Motor neuron (in vitro differentiated cells): Measurements from ENCODE around the gene ASAP3. TPM values are rescaled to one million over a fixed set of nuclear protein-coding genes. Genes with fewer than 3 reads are reported as not detected.
A peak's percentile ranks its signal among the peaks of the same experiment; 100 is the strongest.
"Not testable (repeated sequence)": the region's sequence is repeated elsewhere in the genome, so short reads cannot be mapped to it uniquely, and the experiment has no call there.

Source experiments
- ATAC-seq, 8 experiments: fragments of 200-7000 bp; cut with Tn5 transposase; replicated peaks in 6 of 8; 2 replicates each; pipeline ENCODE4 v1.8.0; 2021; ENCODE audit warnings: mild to moderate bottlenecking in 8 of 8, moderate library complexity in 8 of 8
- H3K27ac ChIP-seq, 2 donors: fragments of 250-450 bp; sonication (Bioruptor Pico); 2 replicates each; pipeline ENCODE4 v1.9.0; 2021; ENCODE audit warnings: antibody characterized with exemption in 2 of 2, mild to moderate bottlenecking in 2 of 2, moderate library complexity in 1 of 2
- H3K4me1 ChIP-seq, 2 donors: fragments of 250-450 bp; sonication (Bioruptor Pico); replicated peaks in 1 of 2; 2 replicates each; pipeline ENCODE4 v1.6.1; 2021; ENCODE audit warnings: antibody characterized with exemption in 2 of 2, mild to moderate bottlenecking in 2 of 2, moderate library complexity in 1 of 2
- H3K4me3 ChIP-seq, 5 donors: fragments of 250-450 bp; sonication (Bioruptor Pico); 2 replicates each; pipeline ENCODE4 v1.9.0; 2021; ENCODE audit warnings: antibody characterized with exemption in 5 of 5, mild to moderate bottlenecking in 5 of 5, moderate library complexity in 4 of 5
- WGBS, 10 experiments: fragments of 450-650 bp; shearing (Covaris generic); methylation state at CpG; one replicate each; pipeline ENCODE4 v1.0.0; 2022; 5-methylcytosine and 5-hydroxymethylcytosine counted together
- in situ Hi-C, 9 experiments: fragments of 400-800 bp; cut with MboI; loops; one replicate each; pipeline ENCODE4 v1.15.0; 2021; ENCODE audit warnings: low sequenced_read_pairs in 9 of 9, low pct_unique_long_range_greater_than_20kb in 2 of 9; ENCODE audit not compliant: unreplicated experiment in 9 of 9
- total RNA-seq, 8 experiments: library from RNA; unstranded; fragments of 300-600 nt; gene quantifications; 2 replicates each; pipeline versions ENCODE4 v1.2.3 to v1.2.4, GENCODE V29; 2022

Gene ASAP3
- total RNA-seq, 8 experiments from 2014 or later: 29.0 to 96.6 (median 39.1) TPM

DNA sequence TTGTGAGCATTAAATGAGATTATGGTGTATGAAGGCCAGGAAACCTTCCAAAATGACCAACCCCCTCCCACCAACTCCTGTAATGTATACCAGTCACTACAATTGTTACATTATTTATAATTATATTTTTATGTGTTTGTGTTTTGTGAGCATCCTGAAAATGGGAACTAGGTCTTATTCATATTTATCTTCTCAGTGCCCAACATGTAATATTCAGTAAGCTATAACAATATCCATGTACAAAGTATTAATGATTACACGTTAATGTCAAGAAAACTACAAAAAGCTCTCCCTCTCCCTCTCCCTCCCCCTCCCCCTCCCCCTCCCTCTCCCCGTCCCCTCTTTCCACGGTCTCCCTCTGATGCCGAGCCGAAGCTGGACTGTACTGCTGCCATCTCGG is 19.0 kb upstream of the ASAP3 start:
- no peak for ATAC-seq
- Histone ChIP-seq H3K27ac (no peak overlapping the region), H3K4me1 (peaks cover 0 to 3% of the 10 kb centered on the region in 2 donors), H3K4me3 (no peak overlapping the region)
- 100% methylated on average over 1 of the region's 6 CpGs; no CpG with 5 or more reads in 9 of the 10 experiments for WGBS, 10 experiments
- in situ Hi-C loops: no loop called here

DNA sequence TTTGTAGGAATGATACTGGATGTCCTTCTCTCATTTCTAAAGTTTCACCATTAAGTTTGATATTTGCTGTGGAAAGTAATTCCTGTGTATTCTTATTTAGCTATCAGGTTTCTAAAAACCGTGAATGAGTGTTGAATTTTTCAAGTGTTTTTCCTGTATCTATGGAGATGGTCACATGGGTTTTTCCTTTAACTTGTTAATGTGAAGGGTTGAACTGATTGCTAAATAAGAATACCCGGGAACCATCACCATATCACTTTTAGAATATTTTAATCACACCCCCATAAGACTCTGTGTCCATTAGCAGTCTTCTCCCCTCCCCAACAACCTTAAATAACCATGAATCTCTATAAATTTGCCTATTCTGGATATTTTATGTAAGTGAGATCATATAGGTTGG is 16.5 kb upstream of the ASAP3 start:
- no peak overlapping the region for H3K27ac ChIP-seq
- in situ Hi-C loops: no loop called here
- ATAC-seq: peak in 4 of 8 experiments; percentile 20 to 83 (median 72)
- peaks cover 0 to 3% of the 10 kb centered on the region in 2 donors for H3K4me1 ChIP-seq
- WGBS, 10 experiments: 0 to 39% (median 16%) methylated on average over 1 to 2 of the region's 2 CpGs; no CpG with 5 or more reads in 1 of the 10 experiments
- no peak overlapping the region for H3K4me3 ChIP-seq

DNA sequence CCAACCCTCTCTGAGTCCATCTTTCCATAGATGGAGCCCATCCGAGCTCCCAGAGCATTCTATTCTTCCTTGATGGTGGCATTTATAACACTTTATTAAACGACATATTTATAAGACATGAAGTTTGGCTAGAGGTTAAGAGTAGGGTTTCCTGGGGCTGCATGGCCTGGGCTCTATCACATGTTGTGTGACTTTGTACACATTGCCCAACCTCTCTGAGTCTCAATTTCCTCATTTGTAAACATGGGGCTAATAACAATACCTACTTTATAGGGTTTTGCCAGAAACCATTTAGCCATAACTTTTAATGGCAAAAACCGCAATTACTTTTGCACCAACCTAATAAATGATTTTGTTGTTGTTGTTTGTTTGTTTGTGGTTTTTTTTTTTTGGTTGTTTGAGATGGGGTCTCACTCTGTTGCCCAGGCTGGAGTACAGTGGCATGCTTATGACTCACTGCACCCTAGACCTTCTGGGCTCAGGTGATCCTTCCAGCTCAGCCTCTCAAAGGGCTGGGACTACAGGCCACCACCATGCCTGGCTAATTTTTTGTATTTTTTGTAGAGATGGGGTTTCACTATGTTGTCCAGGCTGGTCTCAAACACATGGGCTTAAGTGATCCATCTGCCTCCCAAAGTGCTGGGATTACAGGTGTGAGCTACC is 13.9 kb upstream of the ASAP3 start:
- Histone ChIP-seq H3K4me1 (no peaks in the 10 kb centered on the region), H3K27ac (no peak overlapping the region), H3K4me3 (no peak overlapping the region)
- WGBS, 10 experiments: 25 to 100% (median 91%) methylated on average over 1 to 3 of the region's 3 CpGs
- in situ Hi-C loops: no loop called here
- ATAC-seq: no peak

DNA sequence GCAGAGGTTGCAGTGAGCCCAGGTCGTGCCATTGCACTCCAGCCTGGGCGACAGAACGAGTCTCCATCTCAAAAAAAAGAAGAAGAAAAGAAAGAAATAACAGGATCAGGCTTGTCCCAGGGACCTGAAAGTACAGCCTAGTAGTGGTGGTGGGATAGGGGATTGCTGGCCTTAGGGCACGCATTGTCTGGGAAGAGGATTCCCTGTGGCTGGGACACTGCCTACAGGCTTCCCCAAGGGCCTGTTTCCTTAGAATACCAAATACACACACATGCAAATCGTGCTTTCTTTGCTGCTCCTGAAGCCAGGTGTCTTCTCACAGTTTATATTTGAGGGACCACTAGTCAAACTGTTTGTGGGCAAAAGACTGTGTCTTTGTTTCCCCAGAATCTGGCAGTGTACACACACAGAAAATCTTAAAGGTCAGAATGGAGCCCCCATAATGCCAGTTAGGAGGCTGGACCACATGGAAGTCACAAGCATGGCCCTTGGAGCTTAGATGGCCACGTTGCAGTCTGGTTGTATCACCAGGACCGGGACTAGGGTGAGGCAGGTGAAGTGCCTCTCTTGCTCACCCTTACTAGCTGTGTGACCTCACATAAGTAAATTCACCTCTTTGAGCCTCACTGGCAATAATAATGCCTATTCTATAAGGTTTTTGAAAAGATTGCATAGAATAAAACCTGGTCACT is 12.7 kb upstream of the ASAP3 start:
- ATAC-seq: peak in 6 of 8 experiments; percentile 18 to 35 (median 28)
- 20 to 100% (median 68%) methylated on average over 1 to 7 of the region's 7 CpGs; no CpG with 5 or more reads in 4 of the 10 experiments for WGBS, 10 experiments

DNA sequence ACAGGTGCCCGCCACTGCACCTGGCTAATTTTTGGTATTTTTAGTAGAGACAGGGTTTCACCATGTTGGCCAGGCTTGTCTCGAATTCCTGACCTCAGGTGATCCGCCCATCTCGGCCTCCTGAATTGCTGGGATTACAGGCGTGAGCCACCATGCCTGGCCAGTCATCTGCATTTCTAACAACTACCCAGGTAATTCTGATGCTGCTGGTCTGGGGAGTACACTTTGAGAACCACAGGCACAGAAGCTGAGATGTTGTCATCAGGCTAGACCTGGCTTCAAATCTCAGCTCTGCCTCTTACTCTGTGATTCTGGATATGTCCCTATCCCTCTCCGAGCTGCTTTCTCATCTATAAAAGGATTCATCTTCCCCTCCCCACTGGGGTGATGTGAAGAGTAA is 10.9 kb upstream of the ASAP3 start:
- ATAC-seq, H3K4me1 ChIP-seq, H3K27ac ChIP-seq, in situ Hi-C loops, H3K4me3 ChIP-seq: not testable (repeated sequence)
- whole genome bisulfite sequencing, 10 experiments: 50 to 100% (median 78%) methylated on average over 1 to 6 of the region's 6 CpGs; no CpG with 5 or more reads in 3 of the 10 experiments

More for the DNA sequence above, 12.7 kb upstream of the ASAP3 start:
- in situ Hi-C loops: no loop called here
- Histone ChIP-seq H3K27ac (no peak overlapping the region), H3K4me3 (no peak overlapping the region), H3K4me1 (no peaks in the 10 kb centered on the region)

DNA sequence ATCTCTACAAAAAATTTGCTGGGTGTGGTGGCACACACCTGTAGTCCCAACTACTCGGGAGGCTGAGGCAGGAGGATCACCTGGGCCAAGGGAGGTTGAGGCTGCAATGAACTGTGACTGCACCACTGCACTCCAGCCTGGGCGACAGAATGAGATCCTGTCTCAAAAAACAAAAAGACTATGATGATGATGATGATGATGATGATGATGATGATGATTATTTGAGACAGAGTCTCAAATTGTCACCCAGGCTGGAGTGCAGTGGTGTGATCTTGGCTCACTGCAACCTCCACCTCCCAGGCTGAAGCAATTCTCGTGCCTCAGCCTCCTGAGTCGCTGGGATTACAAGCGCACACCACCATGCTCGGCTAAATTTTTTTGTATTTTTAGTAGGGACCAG is 8.8 kb upstream of the ASAP3 start:
- H3K27ac ChIP-seq, H3K4me3 ChIP-seq, in situ Hi-C loops: not testable (repeated sequence)

DNA sequence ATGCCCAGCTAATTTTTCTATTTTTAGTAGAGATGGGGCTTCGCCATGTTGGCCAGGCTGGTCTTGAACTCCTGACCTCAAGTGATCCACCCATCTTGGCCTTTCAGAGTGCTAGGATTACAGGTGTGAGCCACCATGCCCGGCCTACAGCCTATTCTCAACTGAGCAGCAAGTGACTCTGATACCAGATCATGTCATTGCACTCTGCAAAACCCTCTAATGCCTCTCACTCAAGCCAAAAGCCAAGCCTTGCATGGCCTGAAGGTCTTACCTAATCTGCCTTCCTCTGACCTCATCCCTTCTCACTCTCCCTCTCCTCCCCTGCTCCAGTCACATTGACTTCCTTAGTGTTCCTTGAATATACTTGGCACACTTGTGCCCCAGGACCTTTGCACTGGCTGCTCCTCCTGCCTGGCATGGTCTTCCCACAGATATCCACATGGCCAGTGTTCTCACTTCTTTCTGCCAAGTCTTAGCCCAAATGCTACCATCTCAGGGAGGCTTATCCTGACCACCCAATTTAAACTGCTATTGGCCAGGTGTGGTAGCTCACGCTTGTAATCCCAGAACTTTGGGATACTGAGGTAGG is 8.2 kb upstream of the ASAP3 start:
- WGBS, 10 experiments: 90 to 100% (median 100%) methylated on average over 1 to 3 of the region's 3 CpGs; no CpG with 5 or more reads in 3 of the 10 experiments
- in situ Hi-C loops: no loop called here
- Histone ChIP-seq H3K4me1 (peaks cover 8 to 14% of the 10 kb centered on the region in 2 donors), H3K4me3 (no peak overlapping the region), H3K27ac (no peak overlapping the region)
- no peak for ATAC-seq

More for the DNA sequence above, 8.8 kb upstream of the ASAP3 start:
- ATAC-seq: not testable (repeated sequence)
- WGBS, 10 experiments: 33 to 100% (median 86%) methylated on average over 1 to 6 of the region's 6 CpGs; no CpG with 5 or more reads in 3 of the 10 experiments
- peaks cover 8 to 14% of the 10 kb centered on the region in 2 donors for H3K4me1 ChIP-seq

DNA sequence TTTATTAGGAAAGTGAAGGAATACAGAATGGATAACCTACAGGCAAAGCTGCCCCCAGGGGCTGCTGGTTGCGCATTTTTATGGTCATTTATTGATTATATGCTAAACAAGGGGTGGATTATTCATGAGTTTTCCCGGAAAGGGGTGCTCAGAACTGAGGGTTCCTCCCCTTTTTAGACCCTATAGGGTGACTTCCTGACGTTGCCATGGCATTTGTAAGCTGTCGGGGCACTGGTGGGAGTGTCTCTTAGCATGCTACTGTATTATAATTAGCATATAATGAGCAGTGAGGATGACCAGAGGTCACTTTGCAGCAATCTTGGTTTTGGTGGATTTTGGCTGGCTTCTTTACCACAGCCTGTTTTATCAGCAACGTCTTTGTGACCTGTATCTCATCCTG is 5.9 kb upstream of the ASAP3 start:
- in situ Hi-C loops: no loop called here
- WGBS, 10 experiments: 0 to 94% (median 25%) methylated on average over 1 to 5 of the region's 5 CpGs; no CpG with 5 or more reads in 2 of the 10 experiments
- Histone ChIP-seq H3K27ac (peak overlapping the region in 1 of 2 donors; percentile 8), H3K4me1 (peaks cover 8 to 14% of the 10 kb centered on the region in 2 donors), H3K4me3 (no peak overlapping the region)
- peak in 7 of 8 experiments; percentile 10 to 91 (median 74) for ATAC-seq

DNA sequence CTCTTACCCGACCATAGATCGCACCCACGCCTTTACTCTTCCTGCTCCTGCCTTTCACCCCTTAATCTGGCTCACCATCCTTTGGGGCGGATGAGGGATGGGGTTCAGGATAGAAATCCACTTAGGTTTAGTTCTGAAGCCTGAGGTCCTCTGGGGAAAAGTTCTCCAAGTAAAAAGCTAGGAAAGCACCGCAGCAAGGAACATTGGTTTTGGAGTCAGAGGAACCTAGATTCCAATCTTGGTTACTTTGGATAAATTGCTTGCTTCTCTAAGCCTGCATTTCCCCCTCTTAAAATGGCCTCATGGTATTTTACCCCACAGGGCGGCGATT is 988 bp upstream of the ASAP3 start:
- ATAC-seq: no peak
- Histone ChIP-seq H3K4me3 (peak overlapping the region in 4 of 5 donors; percentile 76 to 93 (median 85)), H3K4me1 (peaks cover 23 to 36% of the 10 kb centered on the region in 2 donors), H3K27ac (no peak overlapping the region)
- WGBS, 10 experiments: 72 to 97% (median 89%) methylated on average over 2 to 7 of the region's 7 CpGs; no CpG with 5 or more reads in 2 of the 10 experiments
- in situ Hi-C loops: no loop called here

DNA sequence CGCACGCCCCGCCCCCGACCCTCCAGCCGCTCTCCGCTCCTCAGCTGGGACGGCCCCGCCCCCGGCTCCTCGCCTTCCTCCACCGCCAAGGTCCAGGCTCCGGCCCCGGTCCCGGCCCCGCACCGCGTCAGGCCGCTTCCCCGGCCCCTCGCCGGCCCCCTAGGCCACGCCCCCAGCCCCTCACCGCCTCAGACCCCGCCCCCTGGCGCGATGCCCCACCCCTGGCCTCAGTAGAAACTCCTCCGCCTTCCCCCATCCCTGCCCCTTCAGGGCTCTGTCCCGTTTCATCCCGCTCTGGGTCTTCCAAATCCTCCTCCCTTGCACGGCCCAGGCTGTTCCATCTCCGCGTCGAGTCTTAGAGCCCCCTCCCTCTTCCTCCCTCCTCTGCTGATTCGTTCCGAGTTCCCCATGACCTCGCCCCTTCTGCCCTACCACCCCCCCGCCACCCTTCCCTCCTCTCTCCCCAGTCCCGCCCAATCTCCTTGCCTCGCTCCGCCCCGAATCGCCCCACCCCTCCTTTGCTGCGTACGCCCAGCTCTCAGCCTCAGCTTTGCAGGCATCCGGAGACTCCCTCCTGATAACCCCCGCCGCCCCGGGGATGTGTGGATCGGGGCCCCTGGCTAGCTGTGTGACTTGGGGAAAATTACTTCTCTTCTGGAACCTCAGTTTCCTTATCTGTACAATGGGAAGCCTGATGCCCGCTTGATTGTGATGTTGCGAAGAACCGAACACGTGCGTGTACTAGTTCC is 448 bp upstream of the ASAP3 start:
- H3K4me1 ChIP-seq: peaks cover 23 to 36% of the 10 kb centered on the region in 2 donors
- ATAC-seq: peak; percentile 83 to 91 (median 89)
- H3K4me3 ChIP-seq: peak overlapping the region; percentile 76 to 98 (median 87)
- in situ Hi-C loops: no loop called here
- 20 to 50% methylated on average over 1 to 2 of the region's 54 CpGs; no CpG with 5 or more reads in 8 of the 10 experiments for WGBS, 10 experiments
- peak overlapping the region; percentile 34 to 76 for H3K27ac ChIP-seq

DNA sequence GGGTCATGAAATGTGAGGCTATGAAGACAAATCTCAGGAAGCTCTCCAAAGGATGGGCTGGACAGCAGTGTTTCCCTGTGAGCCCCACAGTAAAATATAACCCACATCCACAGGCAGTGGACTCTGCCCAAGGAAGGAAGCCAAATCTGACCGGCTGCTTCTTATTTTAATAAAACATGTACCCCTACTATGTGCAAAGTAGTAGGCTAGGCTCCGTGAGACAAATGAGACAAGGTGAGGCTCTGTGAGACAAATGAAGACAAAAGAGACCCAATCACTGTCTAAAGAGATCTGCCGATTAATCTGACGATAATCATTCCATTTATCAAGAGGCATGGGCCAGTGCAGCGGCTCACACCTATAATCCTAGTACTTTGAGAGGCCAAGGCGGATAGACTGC is 2.1 kb downstream of the ASAP3 start:
- H3K27ac ChIP-seq: no peak overlapping the region
- in situ Hi-C loops: no loop called here
- H3K4me3 ChIP-seq: no peak overlapping the region
- WGBS, 10 experiments: 88 to 100% (median 96%) methylated on average over 1 to 6 of the region's 6 CpGs; no CpG with 5 or more reads in 1 of the 10 experiments
- H3K4me1 ChIP-seq: peaks cover 29 to 48% of the 10 kb centered on the region in 2 donors
- ATAC-seq: no peak

DNA sequence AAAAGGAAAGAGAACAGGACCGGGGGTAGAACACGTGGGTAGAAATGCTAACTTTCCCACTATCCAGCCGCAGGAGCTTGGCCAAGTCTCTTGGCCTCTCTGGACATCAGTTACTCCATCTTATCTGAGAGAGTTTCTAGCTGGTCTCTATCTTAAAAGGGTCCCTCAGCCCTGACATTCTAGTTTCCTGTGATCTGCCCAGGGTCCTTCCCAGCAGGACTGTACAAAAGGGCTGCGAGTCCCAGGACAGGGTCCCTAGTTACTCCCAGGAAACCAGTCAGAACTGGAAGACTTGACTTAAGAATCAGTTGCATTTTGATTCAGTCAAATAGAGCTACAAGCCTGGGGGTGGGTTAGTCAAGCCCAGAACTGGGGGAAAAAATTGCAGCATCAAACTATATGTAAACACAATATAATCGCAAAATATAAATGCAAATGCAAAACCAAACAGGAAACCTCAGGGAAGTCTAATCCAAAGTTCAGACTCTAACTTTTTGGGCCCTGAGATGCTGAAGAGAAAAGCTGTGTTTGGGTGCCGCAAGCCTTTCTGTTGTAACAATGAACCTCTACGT is 2.9 kb downstream of the ASAP3 start:
- H3K4me3 ChIP-seq: no peak overlapping the region
- 50 to 93% (median 82%) methylated on average over 1 to 5 of the region's 7 CpGs for WGBS, 10 experiments
- in situ Hi-C loops: no loop called here
- H3K27ac ChIP-seq: no peak overlapping the region
- ATAC-seq: no peak
- peaks cover 29 to 48% of the 10 kb centered on the region in 2 donors for H3K4me1 ChIP-seq
